Ramos (cell line): ENCODE measurements around the gene CTAGE6.
"Not testable (repeated sequence)": the region's sequence is repeated elsewhere in the genome, so short reads cannot be mapped to it uniquely, and the experiment has no call there.

Experiments
- in situ Hi-C: fragments of 300-500 bp; cut with MboI; formaldehyde crosslinking; loops from one replicate; pipeline ENCODE4 v1.14.3; 2022; ENCODE audit warnings: low sequenced_read_pairs; ENCODE audit not compliant: unreplicated experiment

The CTAGE6 gene

GRCh38 chr7:143726143-143726542, 31.4 kb downstream of the CTAGE6 start:
- in situ Hi-C loops, result not testable (repeated sequence)

DNA sequence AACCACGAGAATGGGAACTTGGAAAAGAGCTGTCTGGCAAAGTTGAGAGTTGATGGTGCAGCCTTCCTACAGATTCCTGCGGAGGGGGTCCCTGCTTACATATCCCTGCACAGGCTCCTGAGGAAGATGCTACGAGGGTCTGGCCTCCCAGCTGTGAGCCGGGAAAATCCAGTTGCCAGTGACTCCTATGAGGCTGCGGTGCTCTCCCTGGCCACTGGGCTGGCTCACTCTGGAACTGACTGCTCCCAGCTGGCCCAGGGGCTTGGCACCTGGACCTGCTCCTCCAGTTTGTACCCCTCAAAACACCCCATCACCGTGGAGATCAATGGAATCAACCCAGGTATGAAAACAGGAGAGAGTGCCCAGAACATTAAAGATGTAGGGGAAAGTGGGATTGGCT, 37.2 kb downstream of the CTAGE6 start:
- in situ Hi-C loops, result not testable (repeated sequence)

DNA sequence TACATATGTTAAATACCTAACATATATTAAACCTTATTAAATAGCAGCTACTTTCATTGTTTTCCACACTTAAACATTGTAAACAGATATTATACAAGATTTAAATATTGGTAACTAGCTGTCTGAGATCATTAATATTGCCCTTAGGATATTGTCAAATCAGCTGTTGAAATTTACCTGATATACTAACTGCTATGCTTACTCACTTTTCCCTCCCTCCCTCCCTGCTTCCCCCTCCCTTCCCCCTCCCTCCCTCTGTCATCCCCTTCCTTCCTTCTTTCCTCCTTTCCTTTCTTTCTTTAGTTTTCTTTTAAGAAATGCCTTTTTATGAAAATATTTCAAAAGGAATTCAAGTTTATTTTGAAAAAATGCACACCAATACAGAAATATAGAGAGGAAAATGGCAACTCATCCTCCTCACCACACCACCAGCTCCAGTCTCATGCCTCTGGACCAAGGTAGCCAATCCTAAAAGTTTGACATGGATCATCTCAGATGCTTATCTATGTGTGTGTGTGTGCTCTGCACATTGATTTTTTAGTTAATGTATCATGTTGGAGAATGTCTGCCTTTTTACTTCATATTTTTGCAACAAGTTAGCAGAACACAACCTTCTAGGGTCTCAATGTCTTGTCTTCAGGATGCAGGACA, 41.8 kb downstream of the CTAGE6 start:
- in situ Hi-C loops, result not testable (repeated sequence)

GRCh38 chr7:143714581-143715454, 42.7 kb downstream of the CTAGE6 start:
- in situ Hi-C loops, result not testable (repeated sequence)

- in situ Hi-C loops, result not testable (repeated sequence)
Observed at GRCh38 chr7:143712381-143712780, 45.1 kb downstream of the CTAGE6 start.

DNA sequence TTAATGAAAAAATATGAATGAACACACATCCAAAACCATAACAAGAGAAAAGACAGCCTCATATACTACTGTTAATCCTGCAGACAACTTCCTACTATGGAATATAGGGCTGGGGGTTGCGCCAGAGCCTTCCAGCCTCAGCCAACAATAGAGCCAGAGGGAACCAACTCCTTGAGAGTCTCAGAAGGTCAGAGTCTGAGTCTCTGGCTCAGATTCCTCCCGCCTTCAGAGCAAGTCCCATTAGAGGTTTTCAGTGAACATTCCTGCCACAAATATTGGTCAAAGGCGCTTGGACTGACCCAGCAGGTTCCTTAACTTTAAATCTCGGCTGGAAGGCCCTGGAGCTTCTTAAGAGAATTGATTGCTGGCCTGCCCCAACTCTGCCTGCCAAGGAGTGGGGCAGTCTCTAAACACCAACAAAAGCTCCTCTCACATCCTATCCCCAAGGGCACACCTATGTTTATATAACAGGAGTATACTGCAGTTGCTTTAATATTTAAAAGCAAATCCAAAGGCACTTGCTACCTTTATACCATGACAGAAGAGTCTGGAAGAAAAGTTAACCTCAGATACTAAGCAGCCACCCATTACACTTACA, 45.7 kb downstream of the CTAGE6 start:
- in situ Hi-C loops, result not testable (repeated sequence)

DNA sequence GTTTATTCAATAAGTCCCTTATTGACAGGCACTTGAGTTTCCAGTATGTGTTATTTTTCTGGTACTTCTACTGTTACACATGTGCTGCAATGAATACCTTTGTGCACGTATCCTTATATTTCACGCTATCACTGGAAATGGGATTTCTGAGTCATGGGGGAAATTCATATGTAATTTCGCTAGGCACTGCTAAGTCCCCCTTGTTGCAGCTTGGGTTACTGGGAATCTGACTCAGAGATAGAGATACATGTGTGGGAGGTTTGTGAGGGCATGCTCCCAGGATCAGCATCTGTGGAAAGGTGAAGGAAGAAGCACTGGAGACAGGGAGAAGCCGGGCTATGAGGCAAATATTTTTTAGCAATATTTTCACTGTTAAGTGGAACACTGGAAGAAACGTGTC, 47.6 kb downstream of the CTAGE6 start:
- in situ Hi-C loops, result not testable (repeated sequence)
